GM23338 (cell line): ENCODE results near the gene C6orf120. TPM values are rescaled to one million over a fixed set of nuclear protein-coding genes. Genes with fewer than 3 reads are reported as not detected.
A peak's percentile ranks its signal among the peaks of the same experiment; 100 is the strongest.

Experiments
- ATAC-seq: fragments of 200-7000 bp; cut with Tn5 transposase; 3 replicates; pipeline ENCODE4 v1.9.1; 2020
- DNase-seq: peaks from one replicate; pipeline ENCODE4 v3.0.0-alpha.2; 2015; ENCODE audit warnings: low spot score
- H2AFZ ChIP-seq: fragments of 200-600 bp; sonication (generic); 2 replicates; pipeline ENCODE4 v1.8.0; 2016; ENCODE audit warnings: antibody characterized with exemption, mild to moderate bottlenecking, moderate library complexity
- H3F3A ChIP-seq: fragments of 200-600 bp; sonication (generic); replicated peaks from 2 replicates; pipeline ENCODE4 v1.8.0; 2017; ENCODE audit warnings: antibody characterized with exemption, mixed run types, low read depth
- H3K27ac ChIP-seq: fragments of 200-600 bp; sonication (generic); 2 replicates; pipeline ENCODE4 v1.6.1; 2016; ENCODE audit warnings: low read depth
- H3K27me3 ChIP-seq: fragments of 200-600 bp; sonication (generic); 2 replicates; pipeline ENCODE4 v1.8.0; 2016; ENCODE audit warnings: mild to moderate bottlenecking, mixed run types, moderate library complexity; ENCODE audit not compliant: insufficient read depth
- H3K36me3 ChIP-seq: fragments of 200-600 bp; sonication (generic); 2 replicates; pipeline ENCODE4 v1.8.0; 2016; ENCODE audit warnings: mild to moderate bottlenecking; ENCODE audit not compliant: insufficient read depth
- H3K4me1 ChIP-seq: fragments of 200-600 bp; sonication (generic); 2 replicates; pipeline ENCODE4 v1.8.0; 2016; ENCODE audit warnings: mild to moderate bottlenecking, moderate library complexity; ENCODE audit not compliant: insufficient read depth
- H3K4me2 ChIP-seq: fragments of 200-600 bp; sonication (generic); 2 replicates; pipeline ENCODE4 v1.7.1; 2017; ENCODE audit warnings: mixed run types
- H3K4me3 ChIP-seq: fragments of 200-600 bp; sonication (generic); 2 replicates; pipeline ENCODE4 v1.6.1; 2016; ENCODE audit warnings: mixed run types
- H3K79me2 ChIP-seq: fragments of 200-600 bp; sonication (generic); replicated peaks from 2 replicates; pipeline ENCODE4 v1.8.0; 2017; ENCODE audit warnings: mild to moderate bottlenecking; ENCODE audit not compliant: insufficient read depth
- H3K9me2 ChIP-seq: fragments of 200-600 bp; sonication (generic); 2 replicates; pipeline ENCODE4 v1.8.0; 2017; ENCODE audit not compliant: insufficient read depth
- H4K20me1 ChIP-seq: fragments of 200-600 bp; sonication (generic); replicated peaks from 2 replicates; pipeline ENCODE4 v1.8.0; 2017; ENCODE audit warnings: mild to moderate bottlenecking; ENCODE audit not compliant: insufficient read depth
- H3K27ac Mint-ChIP-seq: 2 replicates; pipeline ENCODE4 v1.8.0; 2020; ENCODE audit warnings: inconsistent platforms, mild to moderate bottlenecking, moderate library complexity, mixed read lengths
- H3K27me3 Mint-ChIP-seq: 3 replicates; pipeline ENCODE4 v1.8.0; 2022; ENCODE audit warnings: low read depth, mild to moderate bottlenecking, moderate library complexity, mixed read lengths, inconsistent platforms; ENCODE audit not compliant: insufficient read depth, poor library complexity
- H3K36me3 Mint-ChIP-seq: 3 replicates; pipeline ENCODE4 v1.8.0; 2021; ENCODE audit warnings: low read depth, mild to moderate bottlenecking, inconsistent platforms, moderate library complexity, mixed read lengths
- H3K4me1 Mint-ChIP-seq: 3 replicates; pipeline ENCODE4 v1.8.0; 2020; ENCODE audit warnings: mild to moderate bottlenecking, inconsistent platforms, mixed read lengths
- H3K4me3 Mint-ChIP-seq: 3 replicates; pipeline ENCODE4 v1.8.0; 2021; ENCODE audit warnings: moderate library complexity, mild to moderate bottlenecking, inconsistent platforms, mixed read lengths
- H3K9me3 Mint-ChIP-seq: 3 replicates; pipeline ENCODE4 v1.8.0; 2020; ENCODE audit warnings: moderate library complexity, mild to moderate bottlenecking, inconsistent platforms, mixed read lengths
- CREB1 ChIP-seq: fragments of 250-450 bp; sonication (Bioruptor Pico); IDR thresholded peaks from 2 replicates; pipeline ENCODE4 v1.5.0; 2020; ENCODE audit warnings: low read depth, mild to moderate bottlenecking, moderate library complexity
- CTCF ChIP-seq, 2 experiments: fragments of 200-600 bp in 1 of 2; sonication (generic) in 1 of 2; conservative IDR thresholded peaks; 2 replicates each; pipeline versions ENCODE4 v1.5.1 to v1.6.1; 2016 to 2017; ENCODE audit warnings: antibody characterized with exemption in 2 of 2, low read depth in 2 of 2, mild to moderate bottlenecking in 2 of 2, moderate library complexity in 1 of 2
- ETS1 ChIP-seq: IDR thresholded peaks from 2 replicates; pipeline ENCODE4 v1.6.1; 2016; ENCODE audit warnings: antibody characterized with exemption
- EZH2 ChIP-seq: fragments of 200-600 bp; sonication (generic); IDR thresholded peaks from one replicate; pipeline ENCODE4 v1.8.0; 2017; ENCODE audit warnings: antibody characterized with exemption, mild to moderate bottlenecking, low read depth; ENCODE audit not compliant: unreplicated experiment
- EZH2phosphoT487 ChIP-seq: fragments of 200-600 bp; sonication (generic); IDR thresholded peaks from one replicate; pipeline ENCODE4 v1.8.1; 2018; ENCODE audit warnings: antibody characterized with exemption; ENCODE audit not compliant: unreplicated experiment
- JUNB ChIP-seq: IDR thresholded peaks from one replicate; pipeline ENCODE4 v1.6.1; 2016; ENCODE audit warnings: antibody characterized with exemption; ENCODE audit not compliant: unreplicated experiment
- NANOG ChIP-seq: IDR thresholded peaks from 2 replicates; pipeline ENCODE4 v1.6.1; 2016; ENCODE audit warnings: antibody characterized with exemption, borderline replicate concordance
- POLR2AphosphoS5 ChIP-seq: IDR thresholded peaks from 2 replicates; pipeline ENCODE4 v1.6.1; 2016; ENCODE audit warnings: antibody characterized with exemption, low read depth
- REST ChIP-seq: IDR thresholded peaks from one replicate; pipeline ENCODE4 v1.6.1; 2018; ENCODE audit warnings: antibody characterized with exemption; ENCODE audit not compliant: unreplicated experiment
- STAT1 ChIP-seq: IDR thresholded peaks from one replicate; pipeline ENCODE4 v1.6.1; 2016; ENCODE audit warnings: antibody characterized with exemption; ENCODE audit not compliant: unreplicated experiment
- ZNF114 ChIP-seq: fragments of 250-450 bp; sonication (Bioruptor Pico); IDR thresholded peaks from 2 replicates; pipeline ENCODE4 v1.5.0; 2020; ENCODE audit warnings: mild to moderate bottlenecking, moderate library complexity
- ZNF331 ChIP-seq: fragments of 250-450 bp; sonication (Bioruptor Pico); IDR thresholded peaks from 2 replicates; pipeline ENCODE4 v1.5.0; 2020; ENCODE audit warnings: low read depth, mild to moderate bottlenecking, moderate library complexity
- ZNF462 ChIP-seq: fragments of 250-450 bp; sonication (Bioruptor Pico); IDR thresholded peaks from 2 replicates; pipeline ENCODE4 v1.5.0; 2020; ENCODE audit warnings: mild to moderate bottlenecking, moderate library complexity
- polyA plus RNA-seq: library from polyadenylated mRNA; unstranded; fragments of >200 nt; fragmentation: Nextera tagmentation; extraction: Ambion mirVana; gene quantifications from 2 replicates; pipeline ENCODE4 v1.2.1, GENCODE V29; 2016
- total RNA-seq: library from RNA; depleted of rRNA; stranded (reverse); fragments of >200 nt; shearing (Covaris generic); gene quantifications from 2 replicates; pipeline ENCODE4 v1.2.3, GENCODE V29; 2014

C6orf120 gene
- total and polyA plus RNA-seq, 2 experiments from 2014 or later = 18.8 to 57.3 TPM

- no peak for DNase-seq
- no peaks in the 10 kb centered on the region for H3K9me2 ChIP-seq
- H3K27ac ChIP-seq = no peak overlapping the region
- TF ChIP-seq POLR2AphosphoS5 = no peak
- TF ChIP-seq JUNB = no peak
- no peak for TF ChIP-seq STAT1
- no peak for TF ChIP-seq CTCF (conservative IDR thresholded peaks at IDR 0.05; ENCODE audit: low read depth in 2 of 2)
- TF ChIP-seq EZH2phosphoT487 = no peak
- TF ChIP-seq ETS1 = no peak
- TF ChIP-seq CREB1 (CRISPR knock-in tag) = no peak
- TF ChIP-seq ZNF331 (CRISPR knock-in tag) = no peak
- TF ChIP-seq ZNF462 = no peak
- TF ChIP-seq EZH2 = no peak
- TF ChIP-seq REST = no peak
- TF ChIP-seq ZNF114 (CRISPR knock-in tag) = no peak
- no peak for TF ChIP-seq NANOG
- H3K36me3 ChIP-seq = peaks cover 8% of the 10 kb centered on the region
- peaks cover 13% of the 10 kb centered on the region for H3K27me3 Mint-ChIP-seq
- peaks cover 77% of the 10 kb centered on the region for H3K79me2 ChIP-seq
- H4K20me1 ChIP-seq = 0 out of 2 replicates have a peak, but pooled peaks cover 10% of the 10 kb centered on the region
- no peaks in the 10 kb centered on the region for H3K4me1 ChIP-seq
- H3K4me3 ChIP-seq = no peak overlapping the region
- no peak overlapping the region for H3K4me2 ChIP-seq
- H3F3A ChIP-seq = no peaks in the 10 kb centered on the region
- no peak overlapping the region for H2AFZ ChIP-seq
- no peak overlapping the region for H3K4me3 Mint-ChIP-seq
- no peak for ATAC-seq
- peaks cover 69% of the 10 kb centered on the region for H3K36me3 Mint-ChIP-seq
- 0 out of 3 replicates have a peak, but pooled peaks cover 8% of the 10 kb centered on the region for H3K9me3 Mint-ChIP-seq
- peak overlapping the region; percentile 75 for H3K27ac Mint-ChIP-seq
- H3K4me1 Mint-ChIP-seq = peaks cover 10% of the 10 kb centered on the region; the same call in 2 of the 3 replicates
- H3K27me3 ChIP-seq = no peaks in the 10 kb centered on the region
These were observed 9.4 kb upstream of the C6orf120 start for GRCh38 chr6:169692516-169692915.
